Kidney tubule cell (primary cell): Measurements from ENCODE around the gene ITPR2.
A peak's percentile ranks its signal among the peaks of the same experiment; 100 is the strongest.
"Not testable (repeated sequence)": the region's sequence is repeated elsewhere in the genome, so short reads cannot be mapped to it uniquely, and the experiment has no call there.

ENCODE experiments used
- DNase-seq: peaks from one replicate; pipeline ENCODE4 v3.0.0-alpha.2; 2018; ENCODE audit warnings: low spot score

Gene ITPR2

DNA sequence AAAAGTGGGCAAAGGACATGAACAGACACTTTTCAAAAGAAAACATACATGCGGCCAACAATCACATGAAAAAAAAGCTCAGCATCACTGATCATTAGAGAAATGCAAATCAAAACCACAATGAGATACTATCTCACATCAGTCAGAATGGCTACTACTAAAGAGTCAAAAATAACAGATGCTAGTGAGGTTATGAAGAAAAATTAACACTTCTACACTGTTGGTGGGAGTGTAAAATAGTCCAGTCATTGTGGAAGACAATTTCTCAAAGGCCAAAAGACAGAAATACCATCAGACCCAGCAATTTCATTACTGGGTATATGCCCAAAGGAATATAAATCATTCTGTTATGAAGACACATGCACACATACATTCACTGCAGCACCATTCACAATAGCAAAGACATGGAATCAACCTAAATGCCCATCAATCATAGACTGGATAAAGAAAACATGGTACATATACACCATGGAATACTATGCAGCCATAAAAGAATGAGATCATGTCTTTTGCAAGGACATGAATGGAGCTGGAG, 103.8 kb downstream of the ITPR2 start:
- DNase-seq: not testable (repeated sequence)

DNA sequence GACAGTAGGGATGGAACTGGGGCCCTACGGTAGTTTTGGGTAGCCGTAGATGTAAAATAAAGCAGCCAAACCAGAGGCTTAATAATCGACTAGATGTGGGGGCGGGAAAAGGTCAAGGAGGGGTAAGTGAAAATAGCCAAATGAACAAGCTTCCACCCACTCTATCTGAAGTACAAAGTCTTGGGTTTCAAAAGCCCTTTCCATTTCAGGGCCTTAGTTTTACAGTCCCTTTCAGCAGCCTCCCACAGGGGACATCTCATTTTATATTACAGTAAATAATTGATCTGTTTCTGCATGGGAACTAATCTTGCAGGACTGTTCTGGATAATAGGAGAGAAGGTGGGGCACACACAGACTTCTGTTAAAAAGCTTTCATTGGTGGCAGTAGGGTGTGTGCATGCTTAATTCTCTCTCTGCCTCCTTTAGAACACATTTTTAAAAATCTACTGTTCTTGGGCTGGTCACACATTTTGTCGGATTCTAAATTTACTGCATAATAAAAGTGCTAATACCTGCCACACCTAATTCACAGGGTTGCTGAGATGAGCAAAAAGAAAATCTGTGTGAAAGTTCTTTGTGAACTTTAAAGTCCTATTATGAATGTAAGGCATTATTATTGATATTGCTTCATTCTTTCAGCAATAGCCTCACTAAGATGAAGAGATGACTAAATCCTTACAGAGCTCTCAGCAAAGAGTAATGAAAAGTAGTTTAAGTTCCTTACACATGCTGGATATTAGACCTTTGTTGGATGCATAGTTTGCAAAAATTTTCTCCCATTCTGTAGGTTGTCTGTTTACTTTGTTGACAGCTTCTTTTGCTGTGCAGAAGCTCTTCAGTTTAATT, 104.6 kb downstream of the ITPR2 start:
- no peak for DNase-seq

DNA sequence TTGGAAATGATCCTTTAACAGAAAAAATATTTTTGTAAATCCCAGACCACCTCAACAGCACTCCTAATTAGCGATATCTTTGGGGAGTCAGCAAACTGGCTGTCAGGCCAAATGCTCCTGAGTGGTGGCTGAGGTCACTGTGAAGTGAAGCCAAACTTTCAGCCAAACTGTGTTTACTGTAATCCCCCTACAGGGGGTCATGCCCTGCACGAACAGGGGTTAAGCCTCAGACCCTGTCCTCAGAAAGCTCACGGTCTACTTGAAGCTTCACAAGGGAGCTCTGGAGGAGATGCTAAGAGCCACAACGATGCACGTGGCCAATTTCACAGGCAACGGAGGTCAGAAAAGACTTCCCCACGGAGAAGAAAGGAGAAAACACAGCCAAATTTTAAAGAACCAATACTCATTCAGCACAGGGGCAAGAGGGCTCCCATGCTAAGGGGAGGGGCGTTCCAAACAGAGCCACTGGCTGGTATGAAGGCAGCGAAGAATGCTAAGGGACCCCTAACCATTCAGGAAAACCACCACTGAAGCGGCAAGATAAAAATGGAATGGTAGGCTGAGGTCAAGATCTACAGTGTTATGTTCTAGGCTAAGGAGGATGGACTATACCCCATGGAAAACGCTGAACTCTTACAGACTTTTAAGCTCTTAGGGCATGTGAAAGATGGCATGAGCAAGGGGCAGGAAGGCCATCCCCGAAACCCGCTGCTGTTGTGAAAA, 105.4 kb downstream of the ITPR2 start:
- no peak for DNase-seq

DNA sequence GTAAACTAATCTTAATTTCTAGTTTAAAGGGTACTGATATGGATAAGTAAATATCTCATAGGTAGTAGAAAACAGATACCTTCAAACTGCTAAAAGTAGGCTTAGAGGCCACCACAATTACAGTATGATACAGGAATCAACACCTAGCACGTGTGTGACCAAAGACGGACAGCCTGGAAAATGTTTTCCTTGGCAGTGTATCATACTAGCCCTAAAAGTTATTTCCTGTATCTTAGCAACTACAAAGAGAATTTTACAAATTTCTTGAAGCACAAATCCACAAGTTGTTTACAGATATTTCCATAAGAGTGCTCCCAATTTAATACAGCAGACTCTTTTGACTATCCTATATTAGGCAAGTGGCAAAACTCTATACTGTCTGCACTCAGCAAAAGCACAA, 106.0 kb downstream of the ITPR2 start:
- peak; percentile 23 for DNase-seq

DNA sequence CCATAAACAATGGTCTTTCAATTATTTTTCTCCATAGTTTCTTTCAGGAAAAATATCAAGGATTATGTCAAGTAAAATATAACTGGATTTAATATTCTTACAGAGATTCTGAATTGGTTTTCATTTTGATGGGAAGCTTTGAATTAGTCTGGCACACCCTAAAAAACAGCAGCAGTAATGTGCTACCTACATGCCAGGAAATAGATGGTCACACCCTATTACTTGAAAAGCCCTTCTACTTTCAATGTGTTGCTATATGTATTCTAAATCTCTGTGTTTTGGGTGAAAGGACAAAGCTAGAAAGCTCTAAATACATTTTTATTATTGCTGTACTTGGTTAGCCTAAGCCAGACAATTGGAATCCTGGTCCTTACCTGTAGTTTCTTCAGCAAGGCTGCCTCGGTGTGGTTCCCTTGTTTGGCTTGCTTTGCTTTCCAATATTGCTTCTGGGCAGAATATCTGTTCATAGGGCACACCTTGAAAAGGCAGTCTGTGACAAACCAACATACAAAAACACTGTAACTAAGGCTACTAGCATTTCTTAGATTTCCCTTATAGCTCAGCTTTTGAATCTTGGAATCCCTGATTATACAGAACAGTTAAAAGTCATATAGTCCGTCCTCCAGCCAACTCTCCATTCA, 107.6 kb downstream of the ITPR2 start:
- DNase-seq: no peak

DNA sequence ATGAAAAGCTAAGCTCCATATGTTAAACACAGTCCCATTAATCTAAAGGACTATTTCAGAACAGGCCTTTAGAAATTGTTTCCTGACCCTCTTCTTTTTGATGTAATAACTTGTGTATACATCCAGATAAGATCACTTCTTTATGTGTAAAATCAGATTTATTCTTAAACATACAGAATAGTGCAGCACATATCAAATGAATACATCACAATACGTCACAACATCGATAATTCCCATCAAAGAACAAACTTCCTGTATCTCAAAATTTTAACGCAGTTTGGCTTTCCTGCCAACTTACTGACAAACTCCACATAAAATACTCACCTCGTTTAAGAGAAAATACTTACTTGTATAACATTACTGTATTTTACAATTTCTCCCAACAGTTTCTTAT, 108.7 kb downstream of the ITPR2 start:
- no peak for DNase-seq

DNA sequence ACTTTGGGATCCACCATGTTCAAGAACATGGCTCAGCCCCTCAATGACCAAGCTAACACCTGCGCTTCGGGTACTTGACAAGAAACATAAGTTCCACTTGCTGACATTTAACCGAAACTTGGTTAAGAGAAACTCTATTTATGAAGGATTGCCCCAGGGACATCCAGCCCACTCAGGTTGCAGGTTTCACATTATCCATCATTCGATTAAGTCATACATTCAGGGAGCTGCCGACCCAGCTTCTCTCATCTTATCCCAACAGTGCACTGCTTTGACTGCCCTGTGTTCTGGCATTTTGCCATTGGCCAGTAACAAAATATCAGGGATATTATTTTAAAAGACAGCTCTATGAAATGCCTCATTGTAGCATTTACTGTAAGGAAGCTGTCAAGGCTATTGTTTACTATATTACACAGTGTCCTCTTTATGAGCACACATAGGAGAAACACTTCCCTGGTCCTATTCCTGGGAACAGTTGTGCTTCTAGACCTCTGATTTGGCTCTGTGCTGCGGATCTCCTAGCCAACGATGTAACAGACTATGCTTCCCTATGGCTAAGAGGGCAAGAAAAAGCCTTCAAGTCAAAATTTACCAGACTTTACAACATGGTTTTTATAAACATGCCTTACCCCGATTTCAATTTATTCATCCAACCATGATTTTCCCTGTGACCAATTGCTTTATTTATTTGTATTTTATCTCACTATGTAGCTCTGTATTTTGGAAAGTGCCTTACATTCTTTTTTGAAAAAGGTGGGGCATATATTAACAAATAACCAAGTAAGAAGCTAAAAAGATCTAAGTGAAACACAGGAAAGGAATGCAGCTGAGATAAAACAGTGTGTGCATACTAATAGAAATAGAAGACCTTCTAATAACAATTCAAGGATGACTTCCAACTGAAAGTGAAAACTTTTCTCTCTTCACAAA, 109.3 kb downstream of the ITPR2 start:
- DNase-seq: peak; percentile 62

DNA sequence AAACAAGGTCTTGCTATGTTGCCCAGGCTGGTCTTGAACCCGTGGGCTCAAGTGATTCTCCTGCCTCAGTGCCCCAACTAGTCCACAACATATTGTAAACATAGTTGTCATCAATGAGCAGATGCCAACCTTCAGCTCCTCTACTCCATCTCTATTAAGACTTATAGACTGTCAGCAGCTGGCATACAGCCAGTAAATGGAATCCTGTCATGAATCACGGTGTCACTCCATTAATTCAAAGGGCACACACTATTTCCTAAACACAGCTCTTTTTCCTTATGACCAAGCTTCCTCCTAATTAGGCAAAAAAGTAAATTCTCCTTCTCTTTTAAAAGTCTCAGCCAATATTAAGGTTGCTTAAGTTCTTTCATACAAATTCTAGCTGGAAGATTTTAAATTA, 111.2 kb downstream of the ITPR2 start:
- peak; percentile 70 for DNase-seq

DNA sequence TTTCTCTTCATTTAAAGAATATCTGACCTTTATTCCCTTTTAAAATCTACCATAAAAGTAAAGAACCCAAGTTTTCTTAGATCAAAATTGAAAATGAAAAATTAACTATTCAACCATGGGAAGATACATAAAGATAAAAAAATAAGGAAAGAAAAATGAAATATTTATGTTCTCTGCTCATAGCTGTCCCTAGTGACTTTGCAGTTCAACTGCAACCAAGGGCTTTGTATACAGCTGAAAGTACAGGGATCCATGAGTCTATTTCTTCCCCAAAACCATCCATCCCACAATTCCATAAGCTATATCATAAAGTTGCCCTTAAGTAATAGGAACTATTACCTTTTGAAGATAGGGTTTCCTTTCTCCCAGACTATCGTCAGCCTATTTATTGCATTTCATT, 113.1 kb downstream of the ITPR2 start:
- DNase-seq: no peak

DNA sequence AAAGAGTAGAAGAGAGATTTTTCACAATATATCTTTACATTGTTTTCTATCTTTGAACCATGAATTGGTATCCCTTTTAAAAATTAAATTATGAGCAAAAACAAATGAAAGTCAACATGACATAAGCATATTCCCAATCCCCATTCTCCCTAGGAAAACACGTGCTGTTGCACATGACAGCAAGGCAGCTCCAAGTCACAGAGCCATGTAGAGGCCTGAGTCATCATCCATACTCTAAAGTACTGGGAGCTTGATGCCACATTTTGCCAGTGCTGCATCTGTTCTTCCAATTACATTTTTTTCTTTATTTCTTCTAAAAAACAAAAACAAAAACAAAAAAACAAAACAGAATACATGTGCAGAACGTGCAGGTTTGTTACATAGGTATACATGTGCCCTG, 115.2 kb downstream of the ITPR2 start:
- no peak for DNase-seq

DNA sequence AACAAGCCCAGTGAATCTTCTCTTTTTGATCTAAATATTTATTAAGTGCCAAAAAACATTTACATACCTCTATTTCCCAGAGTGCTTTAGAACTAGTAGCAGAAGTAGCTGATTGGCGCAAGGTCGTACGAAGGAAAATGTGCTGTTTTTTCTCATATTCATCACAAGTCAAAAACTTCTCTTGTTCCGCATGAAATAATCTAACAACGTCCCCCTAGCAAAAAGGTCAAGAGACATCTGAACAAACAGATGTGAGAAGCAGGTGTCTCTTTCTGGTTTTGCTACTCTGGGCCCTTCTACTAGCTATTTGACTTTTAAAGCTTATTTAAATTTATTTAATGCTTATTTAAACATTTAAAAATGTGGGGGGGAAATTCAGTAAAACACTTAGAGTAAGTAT, 117.8 kb downstream of the ITPR2 start:
- DNase-seq: no peak

DNA sequence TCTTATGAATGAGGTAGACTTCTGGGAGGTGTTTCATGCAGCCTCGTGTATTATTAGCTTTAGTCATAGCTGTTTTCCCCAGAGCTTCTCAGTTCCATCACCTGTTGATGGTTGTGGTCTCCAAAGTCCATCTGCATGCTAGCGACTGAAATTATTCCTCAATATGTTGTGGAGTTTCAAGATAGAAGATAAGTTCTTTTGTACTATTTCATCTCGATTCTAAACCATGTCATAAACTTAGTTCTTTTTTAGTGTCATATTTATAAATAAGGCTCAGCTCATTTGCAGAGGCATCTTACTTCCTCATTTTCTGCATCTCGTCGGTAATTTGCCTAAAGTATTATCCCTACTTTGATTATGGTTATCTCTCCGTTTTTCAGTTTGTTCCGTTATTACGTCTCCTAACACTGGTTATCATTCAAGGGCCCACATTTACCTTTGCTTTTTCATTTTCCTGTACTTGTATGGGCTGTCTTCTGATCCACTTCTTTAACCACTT, 119.1 kb downstream of the ITPR2 start:
- DNase-seq: no peak

DNA sequence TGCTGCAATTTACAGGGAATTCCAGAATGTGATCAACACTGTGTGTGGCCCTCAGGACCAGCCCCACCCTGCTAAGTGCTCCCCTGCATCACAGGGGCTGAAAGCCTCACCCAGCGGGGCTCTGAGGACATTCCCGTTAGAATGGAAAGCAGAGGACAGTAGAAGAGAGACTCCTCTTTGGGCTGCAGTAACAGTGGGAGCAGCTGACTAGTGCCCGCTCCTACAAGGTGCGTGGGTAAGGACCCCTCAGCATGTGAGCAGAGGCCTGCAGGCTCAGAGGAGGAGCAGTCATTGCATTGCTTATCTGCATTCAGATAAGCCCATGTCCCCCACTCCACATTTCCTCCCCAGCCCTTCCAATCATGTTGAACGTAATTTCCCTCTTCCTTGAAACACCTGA, 120.1 kb downstream of the ITPR2 start:
- DNase-seq: no peak

DNA sequence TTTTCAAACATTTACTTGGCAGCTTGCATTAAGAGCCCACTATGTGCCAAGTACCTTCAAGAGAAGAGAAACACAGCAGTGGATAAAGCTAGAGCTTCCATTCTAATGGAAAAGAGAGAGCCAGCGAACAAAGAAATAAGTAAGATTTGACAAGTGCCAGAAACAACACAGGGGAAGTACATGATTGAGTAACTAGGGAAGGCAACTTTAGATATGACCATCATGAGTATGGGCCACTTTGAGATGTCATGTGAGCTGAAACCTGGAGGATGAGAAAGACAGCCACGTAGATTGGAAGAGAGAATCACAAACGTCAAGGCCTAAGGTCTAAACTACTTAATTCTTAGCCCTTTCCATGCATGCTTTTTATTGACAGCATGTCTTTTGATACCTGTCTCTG, 121.4 kb downstream of the ITPR2 start:
- DNase-seq: no peak

DNA sequence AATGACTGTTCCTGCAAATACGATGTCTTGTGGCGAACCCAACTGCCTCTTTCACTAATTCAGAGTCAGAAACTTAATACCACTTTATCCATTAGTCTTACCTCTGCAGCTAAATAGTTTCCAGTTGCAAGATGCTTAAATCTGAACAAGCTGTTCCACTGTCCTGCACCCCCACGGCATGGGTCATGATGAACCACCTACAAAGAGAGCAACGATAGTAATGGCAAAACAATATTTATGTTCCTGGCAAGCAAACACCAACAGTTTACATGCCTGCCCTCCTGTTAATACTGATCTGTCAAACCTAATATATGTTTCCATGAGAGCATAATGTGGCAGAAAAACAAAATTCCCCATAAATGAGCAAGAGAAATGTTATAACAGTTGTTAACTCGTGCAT, 121.9 kb downstream of the ITPR2 start:
- DNase-seq: no peak

DNA sequence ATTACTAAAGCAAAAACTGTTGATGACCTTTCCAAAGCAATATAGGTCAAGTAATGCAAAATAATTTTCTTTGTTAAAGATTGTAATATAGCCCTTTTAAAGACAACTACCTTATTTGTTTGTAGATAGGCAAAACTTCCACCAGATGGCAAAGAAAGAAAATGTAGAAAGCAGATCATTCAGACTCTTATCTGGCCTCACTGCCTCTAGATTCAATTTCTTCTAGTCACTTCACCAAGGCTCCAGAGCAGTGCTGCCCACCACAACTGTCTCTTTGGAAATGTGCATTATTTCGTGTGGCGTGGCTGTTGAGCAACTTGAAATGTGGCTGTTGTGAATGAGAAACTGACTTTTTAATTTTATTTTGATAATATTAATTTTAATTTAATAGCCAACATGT, 127.1 kb downstream of the ITPR2 start:
- no peak for DNase-seq

DNA sequence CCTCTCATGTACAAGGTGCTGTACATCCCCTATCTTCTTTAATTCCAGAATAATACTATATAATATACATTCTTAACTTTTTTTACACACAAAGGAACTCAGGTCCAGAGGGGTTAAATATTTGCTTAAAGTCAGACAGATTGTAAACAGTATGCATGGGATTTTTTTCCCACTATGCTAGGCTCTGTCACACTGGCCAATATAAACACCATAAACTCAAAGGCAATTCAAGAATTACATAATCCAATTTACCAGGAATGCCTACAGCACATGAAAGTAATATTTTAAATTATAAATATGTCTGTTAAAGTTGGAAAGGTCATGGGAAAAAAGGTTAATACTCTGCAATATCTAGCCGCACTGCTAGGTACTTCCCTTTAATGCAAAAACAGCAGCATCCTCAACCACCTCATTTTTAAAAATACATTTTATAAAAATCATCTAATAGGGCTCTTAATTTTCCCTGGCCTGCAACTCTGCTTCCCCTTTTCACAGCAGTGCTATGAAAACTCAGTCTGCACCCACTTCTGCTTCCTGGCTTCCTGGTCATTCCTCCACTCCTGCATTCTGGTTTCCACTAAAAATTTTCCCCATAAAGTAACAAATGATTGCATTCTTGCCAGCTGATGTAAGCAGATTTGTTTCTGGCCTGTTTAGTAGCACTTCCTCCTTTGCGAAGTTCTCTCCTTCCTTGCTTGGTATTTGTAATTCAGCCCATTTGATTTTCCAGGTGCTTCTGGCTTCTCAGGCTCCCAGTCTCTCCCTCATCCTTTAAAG, 128.1 kb downstream of the ITPR2 start:
- DNase-seq: peak; percentile 59

DNA sequence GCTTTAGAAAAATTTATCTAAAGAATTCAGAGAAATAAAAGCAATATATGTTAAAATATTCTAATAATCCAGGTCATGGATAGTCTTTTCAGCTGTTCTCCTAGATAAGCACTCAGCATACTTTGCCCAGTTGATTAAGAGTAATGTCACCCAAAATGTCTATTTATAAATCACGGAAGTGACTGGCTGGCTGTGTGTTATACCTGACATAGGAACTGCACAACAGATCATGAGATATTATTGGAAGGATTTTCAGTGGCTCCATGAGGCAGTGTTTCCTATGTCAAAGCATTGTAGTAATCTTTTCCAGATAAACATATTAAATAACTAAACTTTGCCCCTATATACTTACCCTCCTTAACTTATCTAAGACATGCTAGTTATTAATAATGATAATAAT, 128.8 kb downstream of the ITPR2 start:
- DNase-seq: no peak

DNA sequence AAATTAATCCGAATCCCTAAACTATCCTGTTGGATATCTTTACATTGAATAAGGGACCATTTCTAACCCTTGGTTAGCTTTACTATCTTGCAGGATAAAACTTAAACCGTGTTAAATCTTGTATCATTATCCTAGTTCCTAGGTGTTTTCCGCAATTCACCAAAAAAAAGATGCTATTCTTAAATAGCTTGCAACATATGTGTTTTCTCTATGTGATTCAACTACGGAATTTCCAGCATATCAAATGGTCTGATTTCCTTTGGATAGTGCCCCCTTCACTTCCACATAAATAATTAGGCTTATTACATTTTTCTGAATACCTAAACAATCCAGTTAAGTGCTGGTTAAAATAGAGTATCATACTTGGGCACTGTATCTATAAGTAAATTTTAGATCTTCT, 130.3 kb downstream of the ITPR2 start:
- no peak for DNase-seq

DNA sequence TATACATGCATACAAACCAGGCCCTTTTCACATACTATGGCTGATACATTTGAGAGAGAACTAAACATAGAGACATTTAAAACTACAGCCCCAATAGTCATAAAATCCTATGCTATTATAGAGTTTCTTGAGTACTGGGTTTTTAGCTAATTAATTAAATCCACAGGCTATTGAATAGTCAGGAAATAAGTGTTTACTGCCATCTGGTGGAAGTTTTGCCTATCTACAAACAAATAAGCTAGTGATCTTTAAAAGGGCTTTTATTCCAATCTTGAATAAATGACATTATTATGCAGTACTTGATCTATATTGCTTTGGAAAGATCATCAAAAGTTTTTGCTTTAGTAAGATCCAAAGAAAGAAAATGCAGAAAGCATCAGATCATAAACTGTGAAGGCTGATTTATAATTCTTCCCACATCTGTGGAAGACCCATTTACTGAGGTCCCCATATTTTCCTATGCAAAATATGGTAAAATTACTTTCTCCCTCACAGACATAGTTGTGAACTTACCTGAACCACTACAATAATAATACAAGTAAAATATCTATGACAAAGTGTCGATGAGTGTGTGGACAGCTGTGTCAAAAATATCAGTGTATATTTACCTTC, 131.3 kb downstream of the ITPR2 start:
- peak; percentile 45 for DNase-seq
